Parietal lobe (tissue), 2 donors: Measurements from ENCODE around the gene BTG4. TPM values are rescaled to one million over a fixed set of nuclear protein-coding genes. Genes with fewer than 3 reads are reported as not detected.

Experiments used
- small RNA-seq: library from RNA; depleted of rRNA; stranded (forward); fragments of <200 nt; gene quantifications from one replicate; pipeline ENCODE3, GENCODE V24; 2014; ENCODE audit warnings: low replicate concordance
- total RNA-seq: library from RNA; depleted of rRNA; stranded (reverse); fragments of >200 nt; gene quantifications from one replicate; pipeline ENCODE4 v1.2.3, GENCODE V29; 2014

Gene BTG4
- not detected for total RNA-seq

DNA sequence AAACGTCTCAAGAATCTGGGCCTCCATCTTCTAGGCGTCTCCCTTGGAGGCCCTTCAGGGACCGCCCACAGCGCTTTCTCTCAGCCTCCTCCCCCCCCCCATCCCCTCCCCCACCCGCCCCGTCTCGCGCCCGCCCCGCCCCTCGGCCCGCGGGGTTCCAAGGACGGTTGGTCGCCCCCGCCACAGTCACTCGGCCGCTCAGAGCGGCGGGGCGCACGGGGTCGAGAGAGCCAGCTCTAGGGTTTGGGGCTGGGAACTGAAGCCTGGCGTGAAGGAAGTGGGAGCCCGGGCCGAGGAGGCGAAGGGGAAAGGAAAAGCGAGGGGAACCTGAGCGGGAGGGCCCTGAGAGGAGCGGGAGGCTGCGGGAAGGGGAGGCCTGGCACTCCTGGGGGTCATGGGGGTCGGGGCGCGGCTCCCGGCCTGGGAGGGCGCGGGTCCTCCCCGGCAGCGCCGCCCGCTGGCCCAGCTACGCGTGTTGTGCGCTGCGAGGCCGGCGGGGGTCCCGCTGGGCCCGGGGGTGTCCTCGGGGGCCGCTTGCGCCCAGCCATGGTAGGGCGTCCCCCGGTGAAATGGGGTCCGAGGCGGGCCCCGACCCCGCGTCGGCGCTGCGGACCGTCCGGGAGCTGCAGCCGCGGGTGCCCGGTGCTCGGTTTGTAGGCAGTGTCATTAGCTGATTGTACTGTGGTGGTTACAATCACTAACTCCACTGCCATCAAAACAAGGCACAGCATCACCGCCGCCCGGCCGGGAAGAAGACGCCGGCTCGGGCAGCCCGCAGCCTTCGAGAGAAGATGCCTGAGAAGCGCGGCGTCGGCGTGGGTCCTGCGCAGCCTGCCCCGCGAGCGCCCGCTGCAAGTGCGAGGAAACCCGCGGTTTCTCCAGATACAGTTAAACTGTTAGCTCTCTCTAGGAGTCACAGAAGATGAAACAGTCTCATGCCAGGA is at the start of gene BTG4:
Gene BTG4, minus strand, starts transcription at position 91 of the 944 bp plus-strand sequence. CDS start 13,610 bp downstream, outside the sequence.

DNA sequence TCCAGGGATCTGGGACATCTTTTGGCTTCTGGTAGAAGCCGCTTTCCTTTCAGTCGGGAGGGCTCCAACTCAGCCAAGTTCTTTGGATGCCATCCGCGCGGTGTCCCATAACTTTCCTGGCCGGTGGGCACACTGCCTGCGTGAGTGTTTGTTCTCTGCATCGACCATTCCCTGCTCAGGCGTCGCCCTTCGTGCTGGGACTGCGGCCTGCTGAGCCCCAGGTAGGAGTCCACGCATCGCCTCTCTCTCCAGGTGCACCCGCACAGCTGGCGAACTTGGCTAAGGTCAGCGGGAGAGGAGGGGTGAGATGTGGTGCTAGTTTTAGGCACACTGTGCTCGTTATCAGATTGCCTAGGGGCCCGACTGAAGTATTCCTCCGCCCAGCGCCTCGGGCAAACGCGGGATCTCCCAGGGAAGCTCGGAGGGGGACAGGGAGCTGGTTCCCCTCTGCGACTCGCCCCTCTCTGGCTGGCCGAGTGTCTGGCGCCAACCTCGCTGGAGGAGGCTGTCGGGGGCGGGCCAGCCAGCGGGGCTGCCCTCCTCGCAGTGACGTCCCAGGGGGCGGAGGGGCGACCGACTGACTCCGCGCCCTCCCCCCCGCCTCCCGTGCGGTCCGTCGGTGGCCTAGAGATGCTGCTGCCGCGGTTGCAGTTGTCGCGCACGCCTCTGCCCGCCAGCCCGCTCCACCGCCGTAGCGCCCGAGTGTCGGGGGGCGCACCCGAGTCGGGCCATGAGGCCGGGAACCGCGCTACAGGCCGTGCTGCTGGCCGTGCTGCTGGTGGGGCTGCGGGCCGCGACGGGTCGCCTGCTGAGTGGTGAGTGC is 28.1 kb upstream of the BTG4 start, which contains the start of gene LAYN:
Gene LAYN, plus strand, starts transcription at position 607 of the 823 bp plus-strand sequence. Its CDS starts 124 bp downstream, at position 731.

DNA sequence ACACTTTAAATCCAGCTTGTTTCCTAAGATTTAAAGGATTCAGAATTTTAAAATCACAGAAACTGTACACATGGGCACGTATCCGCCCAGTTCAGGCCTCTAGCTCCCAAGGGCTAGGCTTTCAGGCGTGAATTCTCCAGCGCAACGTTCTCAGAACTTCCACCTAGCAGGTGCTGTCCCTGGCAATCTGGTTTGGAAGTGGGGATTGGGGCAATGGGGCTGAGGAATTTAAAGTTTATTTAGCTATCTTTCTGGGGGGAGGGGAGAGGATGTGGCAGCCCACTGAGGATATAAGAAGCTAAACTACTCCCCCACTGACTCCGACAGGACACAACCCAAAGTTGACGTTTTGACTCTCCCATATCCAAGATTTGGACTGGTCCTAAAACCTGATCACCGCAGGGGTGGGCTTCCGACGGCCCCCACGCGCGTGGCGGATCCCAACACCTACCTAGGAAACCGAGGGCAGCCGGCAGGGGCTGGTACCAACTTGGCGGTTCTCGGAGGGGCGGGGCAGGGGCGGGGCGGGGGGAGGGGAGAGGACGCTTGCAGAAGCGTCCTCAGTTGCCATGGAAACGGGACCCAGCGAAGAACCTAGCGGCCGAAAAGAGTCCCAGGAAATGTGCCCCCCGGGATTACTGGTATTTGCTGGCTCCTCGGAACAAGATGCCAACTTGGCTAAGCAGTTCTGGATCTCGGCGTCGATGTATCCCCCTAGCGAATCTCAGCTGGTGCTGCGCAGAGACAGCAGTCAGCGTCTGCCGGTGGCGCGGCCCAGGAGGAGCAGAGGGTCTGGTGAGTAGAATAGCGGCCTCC is 2.2 kb upstream of the BTG4 start, which contains the start of gene HOATZ:
Gene HOATZ, plus strand, starts transcription at position 563 of the 816 bp plus-strand sequence. Its CDS starts 7 bp downstream, at position 570.

Small RNA genes lying within 50 kb of the gene (small RNA-seq; reads per million reads assigned to genes)
- 5.1 reads per million, percentile 87 among the genes with 10 or more reads in this experiment for gene MIR34B
- 47.7 reads per million, percentile 94 among the genes with 10 or more reads in this experiment for gene MIR34C

Other genes with a start within 250 kb of the BTG4 start
- gene POU2AF3, start 213.8 kb downstream of the BTG4 start, total RNA-seq, result 0.94 TPM
- gene POU2AF1, start 133.1 kb downstream of the BTG4 start, total RNA-seq, result not detected
- gene HOATZ, start 2.4 kb upstream of the BTG4 start, total RNA-seq, result 1.3 TPM
- gene LAYN, start 28.3 kb upstream of the BTG4 start, total RNA-seq, result 3.1 TPM
- gene SIK2, start 90.1 kb upstream of the BTG4 start, total RNA-seq, result 17.8 TPM